Measurements from ENCODE around the gene GPNMB. TPM values are rescaled to one million over a fixed set of nuclear protein-coding genes. Genes with fewer than 3 reads are reported as not detected.

The GPNMB gene
- total RNA-seq, 1 donor from 2014 or later = 208 TPM

GRCh38 chr7:23230641-23231101 lies 15.9 kb upstream of the GPNMB start:
- DNase-seq = no peak

GRCh38 chr7:23232966-23233365 lies 13.6 kb upstream of the GPNMB start:
- no peak for DNase-seq

GRCh38 chr7:23234569-23235296 lies 11.8 kb upstream of the GPNMB start:
- no peak for DNase-seq

- DNase-seq = peak; percentile 31
These were observed 10.8 kb upstream of the GPNMB start for GRCh38 chr7:23235813-23236221.

GRCh38 chr7:23237000-23237399 lies 9.6 kb upstream of the GPNMB start:
- DNase-seq = no peak

GRCh38 chr7:23238983-23239652 lies 7.5 kb upstream of the GPNMB start:
- DNase-seq = no peak

- DNase-seq = no peak
These were observed 6.9 kb upstream of the GPNMB start for GRCh38 chr7:23239698-23240097.

- no peak for DNase-seq
These were observed 4.3 kb upstream of the GPNMB start for GRCh38 chr7:23242321-23242720.

GRCh38 chr7:23242935-23243334 lies 3.6 kb upstream of the GPNMB start:
- no peak for DNase-seq

- no peak for DNase-seq
These were observed 549 bp downstream of the GPNMB start for GRCh38 chr7:23247046-23247602.

GRCh38 chr7:23247603-23248335 lies 1.2 kb downstream of the GPNMB start:
- no peak for DNase-seq

GRCh38 chr7:23249486-23249885 lies 2.9 kb downstream of the GPNMB start:
- DNase-seq = no peak

GRCh38 chr7:23254051-23254681 lies 7.6 kb downstream of the GPNMB start:
- DNase-seq = no peak

- DNase-seq = no peak
These were observed 10.2 kb downstream of the GPNMB start for GRCh38 chr7:23256731-23257130.

- DNase-seq = no peak
These were observed 13.8 kb downstream of the GPNMB start for GRCh38 chr7:23260371-23260770.

GRCh38 chr7:23261843-23262452 lies 15.4 kb downstream of the GPNMB start:
- no peak for DNase-seq

- no peak for DNase-seq
These were observed 18.4 kb downstream of the GPNMB start for GRCh38 chr7:23264916-23265458.

- no peak for DNase-seq
These were observed 20.3 kb downstream of the GPNMB start for GRCh38 chr7:23266918-23267317.

- DNase-seq = no peak
These were observed 20.8 kb downstream of the GPNMB start for GRCh38 chr7:23267357-23267756.

- no peak for DNase-seq
These were observed 21.6 kb downstream of the GPNMB start for GRCh38 chr7:23268167-23268566.

- no peak for DNase-seq
These were observed 22.2 kb downstream of the GPNMB start for GRCh38 chr7:23268746-23269145.

GRCh38 chr7:23272275-23272674 lies 25.7 kb downstream of the GPNMB start:
- no peak for DNase-seq

Data from skin of body (tissue), 2 donors.